Fibroblast of lung (primary cell): Measurements from ENCODE around the gene BNIPL.

Experiments
- CTCF ChIP-seq, 2 donors: IDR thresholded peaks in 1 of 2; conservative IDR thresholded peaks in 1 of 2; 1 replicate in 1 of 2; 2 replicates in 1 of 2; pipeline ENCODE4 v1.5.1; 2011 to 2012; ENCODE audit warnings: low read length in 2 of 2, control low read depth in 1 of 2, inconsistent platforms in 1 of 2, low read depth in 1 of 2, mild to moderate bottlenecking in 1 of 2
- EZH2 ChIP-seq: IDR thresholded peaks from 2 replicates; pipeline ENCODE4 v1.5.1; 2012; ENCODE audit warnings: low read length, control low read depth, mild to moderate bottlenecking; ENCODE audit errors: missing control alignments

GRCh38 chr1:151058692-151059091 is 22.3 kb downstream of the BNIPL start:
- no peak for TF ChIP-seq CTCF (conservative IDR thresholded peaks at IDR 0.05 in 1 of 2, IDR thresholded peaks at IDR 0.05 in 1 of 2; ENCODE audit: low read depth in 1 of 2, low read length in 2 of 2)
- no peak for TF ChIP-seq EZH2
